ENCODE data around the gene DIAPH1. TPM values are rescaled to one million over a fixed set of nuclear protein-coding genes. Genes with fewer than 3 reads are reported as not detected.

Gene DIAPH1
- total RNA-seq, 1 donor from 2014 or later, result 44.1 TPM

- peaks cover 81% of the 10 kb centered on the region for H3K4me1 Mint-ChIP-seq (ENCODE audit: low read depth)
- no peak for DNase-seq (ENCODE audit: low spot score)
Observed at GRCh38 chr5:141479776-141480175, 139.0 kb downstream of the DIAPH1 start.

GRCh38 chr5:141478321-141478945, 140.4 kb downstream of the DIAPH1 start:
- no peak for DNase-seq (ENCODE audit: low spot score)
- Mint-ChIP-seq H3K4me1 (ENCODE audit: low read depth) (peaks cover 71% of the 10 kb centered on the region), H3K36me3 (ENCODE audit: low read depth) (peaks cover 4% of the 10 kb centered on the region)

More at GRCh38 chr5:141479776-141480175, 139.0 kb downstream of the DIAPH1 start:
- no peaks in the 10 kb centered on the region for H3K9me3 Mint-ChIP-seq (ENCODE audit: low read depth)
- no peak overlapping the region for H3K27ac Mint-ChIP-seq (ENCODE audit: unreplicated experiment)
- H3K4me3 Mint-ChIP-seq (ENCODE audit: unreplicated experiment), result no peak overlapping the region
- H3K27me3 Mint-ChIP-seq (ENCODE audit: low read depth), result no peaks in the 10 kb centered on the region
- H3K36me3 Mint-ChIP-seq (ENCODE audit: low read depth), result peaks cover 4% of the 10 kb centered on the region
- no peak for TF ChIP-seq CTCF (IDR thresholded peaks at IDR 0.05)

GRCh38 chr5:141477815-141478214, 141.0 kb downstream of the DIAPH1 start:
- H3K36me3 Mint-ChIP-seq (ENCODE audit: low read depth), result peaks cover 4% of the 10 kb centered on the region
- H3K27me3 Mint-ChIP-seq (ENCODE audit: low read depth), result no peaks in the 10 kb centered on the region
- DNase-seq (ENCODE audit: low spot score), result no peak
- H3K4me3 Mint-ChIP-seq (ENCODE audit: unreplicated experiment), result peak overlapping the region; percentile 95
- no peak for TF ChIP-seq CTCF (IDR thresholded peaks at IDR 0.05)
- H3K27ac Mint-ChIP-seq (ENCODE audit: unreplicated experiment), result no peak overlapping the region
- H3K4me1 Mint-ChIP-seq (ENCODE audit: low read depth), result peaks cover 65% of the 10 kb centered on the region
- no peaks in the 10 kb centered on the region for H3K9me3 Mint-ChIP-seq (ENCODE audit: low read depth)

More at GRCh38 chr5:141478321-141478945, 140.4 kb downstream of the DIAPH1 start:
- H3K27ac Mint-ChIP-seq (ENCODE audit: unreplicated experiment), result peak overlapping the region; percentile 8
- no peaks in the 10 kb centered on the region for H3K9me3 Mint-ChIP-seq (ENCODE audit: low read depth)
- TF ChIP-seq CTCF (IDR thresholded peaks at IDR 0.05), result no peak
- H3K27me3 Mint-ChIP-seq (ENCODE audit: low read depth), result no peaks in the 10 kb centered on the region
- H3K4me3 Mint-ChIP-seq (ENCODE audit: unreplicated experiment), result peak overlapping the region; percentile 95

GRCh38 chr5:141477044-141477575, 141.7 kb downstream of the DIAPH1 start:
- Mint-ChIP-seq H3K9me3 (ENCODE audit: low read depth) (no peaks in the 10 kb centered on the region), H3K27me3 (ENCODE audit: low read depth) (no peaks in the 10 kb centered on the region), H3K36me3 (ENCODE audit: low read depth) (peaks cover 4% of the 10 kb centered on the region), H3K4me3 (ENCODE audit: unreplicated experiment) (peak overlapping the region; percentile 95), H3K4me1 (ENCODE audit: low read depth) (peaks cover 59% of the 10 kb centered on the region), H3K27ac (ENCODE audit: unreplicated experiment) (peak overlapping the region; percentile 97)
- DNase-seq (ENCODE audit: low spot score), result no peak
- no peak for TF ChIP-seq CTCF (IDR thresholded peaks at IDR 0.05)

- H3K9me3 Mint-ChIP-seq (ENCODE audit: low read depth), result no peaks in the 10 kb centered on the region
- peaks cover 4% of the 10 kb centered on the region for H3K36me3 Mint-ChIP-seq (ENCODE audit: low read depth)
- H3K27ac Mint-ChIP-seq (ENCODE audit: unreplicated experiment), result peak overlapping the region; percentile 97
- DNase-seq (ENCODE audit: low spot score), result no peak
- H3K4me1 Mint-ChIP-seq (ENCODE audit: low read depth), result peaks cover 61% of the 10 kb centered on the region
- no peaks in the 10 kb centered on the region for H3K27me3 Mint-ChIP-seq (ENCODE audit: low read depth)
- H3K4me3 Mint-ChIP-seq (ENCODE audit: unreplicated experiment), result peak overlapping the region; percentile 95
- TF ChIP-seq CTCF (IDR thresholded peaks at IDR 0.05), result no peak
Observed at GRCh38 chr5:141476132-141476911, 142.5 kb downstream of the DIAPH1 start.
